HG03378 (cell line): Measurements from ENCODE around the gene UROC1.

Experiments
- ATAC-seq: cut with Tn5 transposase; IDR thresholded peaks from one replicate; pipeline ENCODE4 v1.9.1; 2021; ENCODE audit warnings: mild to moderate bottlenecking, moderate library complexity; ENCODE audit not compliant: unreplicated experiment

Gene UROC1

GRCh38 chr3:126531051-126531330, 13.4 kb upstream of the UROC1 start:
- no peak for ATAC-seq

GRCh38 chr3:126530171-126531050, 12.8 kb upstream of the UROC1 start:
- no peak for ATAC-seq

- no peak for ATAC-seq
Observed at GRCh38 chr3:126529585-126530170, 12.1 kb upstream of the UROC1 start.

- no peak for ATAC-seq
Observed at GRCh38 chr3:126528800-126529541, 11.4 kb upstream of the UROC1 start.

GRCh38 chr3:126528419-126528799, 10.8 kb upstream of the UROC1 start:
- no peak for ATAC-seq

- no peak for ATAC-seq
Observed at GRCh38 chr3:126527455-126528211, 10.1 kb upstream of the UROC1 start.

- ATAC-seq, result no peak
Observed at GRCh38 chr3:126527006-126527405, 9.4 kb upstream of the UROC1 start.

GRCh38 chr3:126526668-126527005, 9.1 kb upstream of the UROC1 start:
- ATAC-seq, result no peak

GRCh38 chr3:126525853-126526667, 8.5 kb upstream of the UROC1 start:
- ATAC-seq, result no peak

- no peak for ATAC-seq
Observed at GRCh38 chr3:126525091-126525852, 7.7 kb upstream of the UROC1 start.

GRCh38 chr3:126524429-126524988, 6.9 kb upstream of the UROC1 start:
- no peak for ATAC-seq

- ATAC-seq, result no peak
Observed at GRCh38 chr3:126523745-126524428, 6.3 kb upstream of the UROC1 start, which contains the start of gene CHST13. Gene CHST13, plus strand, starts transcription at chr3:126524155. Its CDS starts 178 bp downstream, at chr3:126524333.

GRCh38 chr3:126522363-126522788, 4.8 kb upstream of the UROC1 start:
- no peak for ATAC-seq

- no peak for ATAC-seq
Observed at GRCh38 chr3:126521122-126521891, 3.7 kb upstream of the UROC1 start.

GRCh38 chr3:126519506-126520455, 2.2 kb upstream of the UROC1 start:
- ATAC-seq, result no peak

- no peak for ATAC-seq
Observed at GRCh38 chr3:126518779-126519177, 1.2 kb upstream of the UROC1 start.
